Ovary (tissue), 3 donors: Measurements from ENCODE around the gene BBS9.

Experiments used
- CTCF ChIP-seq, 3 donors: fragments of 450-650 bp in 2 of 3; fragments of 200-600 bp in 1 of 3; IDR thresholded peaks; one replicate each; pipeline versions ENCODE4 v1.5.1 to v1.8.0; 2016 to 2022; ENCODE audit warnings: antibody characterized with exemption in 3 of 3, mild to moderate bottlenecking in 1 of 3
- EP300 ChIP-seq: sonication (generic); formaldehyde crosslinking; IDR thresholded peaks from one replicate; pipeline ENCODE4 v1.6.1; 2017; ENCODE audit warnings: antibody characterized with exemption
- POLR2A ChIP-seq: fragments of 450-650 bp; IDR thresholded peaks from one replicate; pipeline ENCODE4 v1.6.1; 2017; ENCODE audit warnings: antibody characterized with exemption, mild to moderate bottlenecking, moderate library complexity
- donor health status: DM: no; HTN: no; CAD: no.

- TF ChIP-seq CTCF (IDR thresholded peaks at IDR 0.05) = no peak
- no peak for TF ChIP-seq POLR2A
- no peak for TF ChIP-seq EP300
Observed at GRCh38 chr7:33193308-33193864, 64.0 kb downstream of the BBS9 start.
